SK-N-SH (cell line): ENCODE data around the gene SBF2. TPM values are rescaled to one million over a fixed set of nuclear protein-coding genes. Genes with fewer than 3 reads are reported as not detected.

Experiments
- CTCF ChIA-PET: fragments of 300-600, 350-600 bp; formaldehyde crosslinking; extraction: SDS; loops from one replicate; lab custom pipeline; 2021; lab: Yijun Ruan, JAX
- POLR2A ChIA-PET: fragments of 350-600 bp; sonication (Branson Sonifier 250); formaldehyde crosslinking; extraction: SDS; loops from one replicate; lab custom pipeline; 2020; ENCODE audit warnings: antibody characterized with exemption, inconsistent platforms; lab: Yijun Ruan, JAX
- DNase-seq: peaks from one replicate; pipeline ENCODE4 v3.0.0; 2012
- H2AFZ ChIP-seq: fragments of 200-600 bp; sonication (generic); 2 replicates; pipeline ENCODE4 v1.8.1; 2016; ENCODE audit warnings: antibody characterized with exemption, mild to moderate bottlenecking, low read depth
- H3F3A ChIP-seq: fragments of 200-600 bp; sonication (generic); replicated peaks from 2 replicates; pipeline ENCODE3; 2016; ENCODE audit warnings: antibody characterized with exemption, mild to moderate bottlenecking; ENCODE audit not compliant: insufficient read depth
- H3K27ac ChIP-seq, 2 experiments: fragments of 200-500 bp in 1 of 2; fragments of 200-600 bp in 1 of 2; sonication (Bioruptor generic) in 1 of 2; sonication (generic), shearing (Covaris generic) in 1 of 2; 2 replicates each; pipeline versions ENCODE4 v1.5.1 to v1.6.1; 2014 to 2016; ENCODE audit warnings: low read depth in 2 of 2, inconsistent platforms in 1 of 2, low read length in 1 of 2, mild to moderate bottlenecking in 1 of 2, mixed read lengths in 1 of 2
- H3K27me3 ChIP-seq: fragments of 200-600 bp; sonication (generic), shearing (Covaris generic); 2 replicates; pipeline ENCODE4 v1.6.1; 2016; ENCODE audit warnings: mixed run types; ENCODE audit not compliant: insufficient read depth
- H3K36me3 ChIP-seq, 2 experiments: fragments of 200-500 bp in 1 of 2; fragments of 200-600 bp in 1 of 2; sonication (Bioruptor generic) in 1 of 2; sonication (generic) in 1 of 2; replicated peaks in 1 of 2; 2 replicates each; pipeline versions ENCODE3 to v1.5.1; 2014 to 2016; ENCODE audit warnings: low read length in 1 of 2, mild to moderate bottlenecking in 1 of 2; ENCODE audit not compliant: insufficient read depth in 2 of 2, control insufficient read depth in 1 of 2
- H3K4me1 ChIP-seq, 2 experiments: fragments of 200-500 bp in 1 of 2; fragments of 200-600 bp in 1 of 2; sonication (Bioruptor generic) in 1 of 2; sonication (generic), shearing (Covaris generic) in 1 of 2; 2 replicates each; pipeline versions ENCODE4 v1.5.1 to v1.6.1; 2014 to 2016; ENCODE audit warnings: low read depth in 1 of 2, low read length in 1 of 2, mixed run types in 1 of 2; ENCODE audit not compliant: insufficient read depth in 2 of 2, control insufficient read depth in 1 of 2
- H3K4me2 ChIP-seq: fragments of 200-600 bp; sonication (generic), shearing (Covaris generic); 2 replicates; pipeline ENCODE4 v1.6.1; 2017; ENCODE audit warnings: mixed run types
- H3K4me3 ChIP-seq, 2 experiments: fragments of 200-500 bp in 1 of 2; fragments of 200-600 bp in 1 of 2; sonication (Bioruptor generic) in 1 of 2; sonication (generic), shearing (Covaris generic) in 1 of 2; 2 replicates each; pipeline versions ENCODE4 v1.5.1 to v1.8.1; 2014 to 2016; ENCODE audit warnings: low read depth in 2 of 2, inconsistent platforms in 1 of 2, low read length in 1 of 2, mild to moderate bottlenecking in 1 of 2, mixed read lengths in 1 of 2, moderate library complexity in 1 of 2
- H3K79me2 ChIP-seq: fragments of 200-600 bp; sonication (generic); 2 replicates; pipeline ENCODE4 v1.8.1; 2017; ENCODE audit warnings: mild to moderate bottlenecking; ENCODE audit not compliant: insufficient read depth
- H3K9ac ChIP-seq: fragments of 200-600 bp; sonication (generic); 2 replicates; pipeline ENCODE4 v1.6.1; 2017; ENCODE audit warnings: mixed run types
- H3K9me2 ChIP-seq: fragments of 200-600 bp; sonication (generic); 2 replicates; pipeline ENCODE4 v1.6.1; 2017; ENCODE audit warnings: mixed run types
- H3K9me3 ChIP-seq: fragments of 200-600 bp; sonication (generic); 2 replicates; pipeline ENCODE4 v1.6.1; 2017; ENCODE audit warnings: mixed run types, mild to moderate bottlenecking, moderate library complexity
- H4K20me1 ChIP-seq: fragments of 200-600 bp; sonication (generic); 2 replicates; pipeline ENCODE4 v1.6.1; 2017; ENCODE audit warnings: mild to moderate bottlenecking, mixed run types; ENCODE audit not compliant: insufficient read depth
- CHD2 ChIP-seq: fragments of 150-350 bp; IDR thresholded peaks from 2 replicates; pipeline ENCODE4 v1.6.1; 2018; ENCODE audit warnings: low read length; ENCODE audit not compliant: partially characterized antibody
- EP300 ChIP-seq, 2 experiments: IDR thresholded peaks; 2 replicates each; pipeline versions ENCODE4 v1.4.0 to v1.6.1; 2012; ENCODE audit warnings: borderline replicate concordance in 1 of 2, low read depth in 1 of 2, low read length in 1 of 2
- FOSL2 ChIP-seq: IDR thresholded peaks from 2 replicates; pipeline ENCODE4 v1.4.0; 2012; ENCODE audit warnings: low read depth, mild to moderate bottlenecking, moderate library complexity, borderline replicate concordance
- JUND ChIP-seq: IDR thresholded peaks from 2 replicates; pipeline ENCODE4 v1.4.0; 2012
- MEF2A ChIP-seq: IDR thresholded peaks from 2 replicates; pipeline ENCODE4 v1.4.0; 2012; ENCODE audit warnings: low read depth, borderline replicate concordance
- MXI1 ChIP-seq: IDR thresholded peaks from 2 replicates; pipeline ENCODE4 v1.6.1; 2012; ENCODE audit warnings: mild to moderate bottlenecking, low read depth, low read length, improper control_type of control experiment
- NRF1 ChIP-seq: IDR thresholded peaks from 2 replicates; pipeline ENCODE4 v1.6.1; 2012; ENCODE audit warnings: low read depth, mild to moderate bottlenecking, low read length
- POLR2AphosphoS5 ChIP-seq: IDR thresholded peaks from 2 replicates; pipeline ENCODE4 v1.6.1; 2012; ENCODE audit warnings: low read depth, low read length
- RAD21 ChIP-seq: IDR thresholded peaks from 2 replicates; pipeline ENCODE4 v1.6.1; 2012; ENCODE audit warnings: mild to moderate bottlenecking, low read length
- RFX5 ChIP-seq: IDR thresholded peaks from 2 replicates; pipeline ENCODE4 v1.6.1; 2012; ENCODE audit warnings: mild to moderate bottlenecking, improper control_type of control experiment, low read length
- SIN3A ChIP-seq: IDR thresholded peaks from 2 replicates; pipeline ENCODE4 v1.6.1; 2012; ENCODE audit warnings: low read depth, mild to moderate bottlenecking, low read length, moderate library complexity, borderline replicate concordance
- SMC3 ChIP-seq: IDR thresholded peaks from 2 replicates; pipeline ENCODE4 v1.6.1; 2012; ENCODE audit warnings: low read depth, low read length, improper control_type of control experiment
- TEAD4 ChIP-seq: IDR thresholded peaks from 2 replicates; pipeline ENCODE4 v1.4.0; 2012; ENCODE audit warnings: mild to moderate bottlenecking, borderline replicate concordance; ENCODE audit not compliant: insufficient read depth
- WGBS: methylation state at CpG from one replicate; pipeline ENCODE4 v1.1.6; 2017; ENCODE audit warnings: low lambda C conversion rate; 5-methylcytosine and 5-hydroxymethylcytosine counted together
- polyA plus RNA-seq, 3 experiments: library from polyadenylated mRNA; depleted of rRNA; stranded (reverse); fragments of >200 nt; gene quantifications; 2 replicates each; pipeline ENCODE4 v1.2.3, GENCODE V29; 2012
- TF ChIP-seq, protein P1 (sequence below): IDR thresholded peaks from 2 replicates; pipeline ENCODE4 v1.4.0; 2012; ENCODE audit warnings: low read depth, borderline replicate concordance
- TF ChIP-seq, protein P2 (sequence below): fragments of 200-600 bp; sonication (generic); IDR thresholded peaks from 2 replicates; pipeline ENCODE4 v1.6.1; 2017; ENCODE audit warnings: antibody characterized with exemption, mild to moderate bottlenecking, moderate library complexity
- TF ChIP-seq, protein P3 (sequence below): IDR thresholded peaks from 2 replicates; pipeline ENCODE4 v1.4.0; 2012; ENCODE audit warnings: low read depth, borderline replicate concordance
- TF ChIP-seq, protein P4 (sequence below): IDR thresholded peaks from 2 replicates; pipeline ENCODE4 v1.6.1; 2012; ENCODE audit warnings: mild to moderate bottlenecking, low read depth, low read length, moderate library complexity

SBF2 gene
- polyA plus RNA-seq, 1 of the 3 experiments (the other 2 are of a cell fraction) = 23.0 TPM

DNA sequence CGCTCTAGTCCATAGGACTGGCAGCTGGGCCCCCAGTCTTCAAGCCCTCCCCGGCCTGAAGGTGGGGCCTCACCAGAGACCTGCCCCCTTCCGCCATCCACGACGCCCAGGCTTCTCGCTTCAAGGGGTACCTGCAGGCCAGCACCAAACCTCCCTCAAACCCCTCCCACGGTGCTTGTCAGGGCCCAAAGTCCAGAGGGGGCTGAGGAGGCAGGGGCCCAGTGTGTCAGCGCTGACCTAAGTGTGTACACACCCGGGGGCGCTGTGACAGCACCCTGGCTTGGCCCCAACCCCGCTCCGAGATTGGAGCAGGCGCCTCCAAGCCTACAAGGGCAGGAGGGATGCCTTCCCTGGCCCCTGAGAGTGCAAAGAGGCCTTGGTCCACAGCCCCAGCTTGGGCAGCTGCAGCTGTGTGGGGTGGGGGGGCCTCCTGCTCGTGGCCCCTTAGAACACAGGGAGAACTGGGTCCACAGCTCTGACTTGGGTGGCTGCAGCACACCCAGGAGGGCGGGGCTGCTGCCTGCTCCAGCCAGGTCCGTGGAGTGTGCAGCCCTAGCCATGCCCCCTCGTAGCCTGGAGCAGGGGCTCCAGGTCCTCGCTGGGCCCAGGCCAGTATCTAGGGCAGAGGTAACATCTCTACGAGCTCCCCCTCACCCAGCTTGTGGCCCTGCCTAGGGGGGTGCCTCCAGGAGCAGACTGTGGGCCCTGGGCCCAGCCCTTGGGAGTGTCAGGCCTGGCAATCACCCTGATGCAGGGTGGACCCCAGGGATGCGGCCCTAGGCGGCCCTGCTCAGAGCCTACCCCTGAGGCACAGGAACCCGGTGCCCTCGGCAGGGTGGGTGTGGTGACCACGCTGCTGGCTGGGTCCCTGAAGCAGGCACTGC is 4.9 kb downstream of the SBF2 start:
- POLR2A ChIA-PET = interaction anchor here (1.1 to 1.2 kb wide), 2 partner anchors 11 to 15 kb away, joined by 3 read pairs; partner anchors contain the start of gene ADM
- Histone ChIP-seq H3K36me3 (peaks cover 0 to 3% of the 10 kb centered on the region in 2 experiments), H2AFZ (no peak overlapping the region), H3K9me3 (no peaks in the 10 kb centered on the region), H3K9me2 (no peaks in the 10 kb centered on the region)
- TF ChIP-seq MXI1 = no peak
- TF ChIP-seq, protein P1, sequence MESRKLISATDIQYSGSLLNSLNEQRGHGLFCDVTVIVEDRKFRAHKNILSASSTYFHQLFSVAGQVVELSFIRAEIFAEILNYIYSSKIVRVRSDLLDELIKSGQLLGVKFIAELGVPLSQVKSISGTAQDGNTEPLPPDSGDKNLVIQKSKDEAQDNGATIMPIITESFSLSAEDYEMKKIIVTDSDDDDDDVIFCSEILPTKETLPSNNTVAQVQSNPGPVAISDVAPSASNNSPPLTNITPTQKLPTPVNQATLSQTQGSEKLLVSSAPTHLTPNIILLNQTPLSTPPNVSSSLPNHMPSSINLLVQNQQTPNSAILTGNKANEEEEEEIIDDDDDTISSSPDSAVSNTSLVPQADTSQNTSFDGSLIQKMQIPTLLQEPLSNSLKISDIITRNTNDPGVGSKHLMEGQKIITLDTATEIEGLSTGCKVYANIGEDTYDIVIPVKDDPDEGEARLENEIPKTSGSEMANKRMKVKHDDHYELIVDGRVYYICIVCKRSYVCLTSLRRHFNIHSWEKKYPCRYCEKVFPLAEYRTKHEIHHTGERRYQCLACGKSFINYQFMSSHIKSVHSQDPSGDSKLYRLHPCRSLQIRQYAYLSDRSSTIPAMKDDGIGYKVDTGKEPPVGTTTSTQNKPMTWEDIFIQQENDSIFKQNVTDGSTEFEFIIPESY = no peak
- no peak for TF ChIP-seq SMC3
- no peak for TF ChIP-seq RFX5
- TF ChIP-seq, protein P2, sequence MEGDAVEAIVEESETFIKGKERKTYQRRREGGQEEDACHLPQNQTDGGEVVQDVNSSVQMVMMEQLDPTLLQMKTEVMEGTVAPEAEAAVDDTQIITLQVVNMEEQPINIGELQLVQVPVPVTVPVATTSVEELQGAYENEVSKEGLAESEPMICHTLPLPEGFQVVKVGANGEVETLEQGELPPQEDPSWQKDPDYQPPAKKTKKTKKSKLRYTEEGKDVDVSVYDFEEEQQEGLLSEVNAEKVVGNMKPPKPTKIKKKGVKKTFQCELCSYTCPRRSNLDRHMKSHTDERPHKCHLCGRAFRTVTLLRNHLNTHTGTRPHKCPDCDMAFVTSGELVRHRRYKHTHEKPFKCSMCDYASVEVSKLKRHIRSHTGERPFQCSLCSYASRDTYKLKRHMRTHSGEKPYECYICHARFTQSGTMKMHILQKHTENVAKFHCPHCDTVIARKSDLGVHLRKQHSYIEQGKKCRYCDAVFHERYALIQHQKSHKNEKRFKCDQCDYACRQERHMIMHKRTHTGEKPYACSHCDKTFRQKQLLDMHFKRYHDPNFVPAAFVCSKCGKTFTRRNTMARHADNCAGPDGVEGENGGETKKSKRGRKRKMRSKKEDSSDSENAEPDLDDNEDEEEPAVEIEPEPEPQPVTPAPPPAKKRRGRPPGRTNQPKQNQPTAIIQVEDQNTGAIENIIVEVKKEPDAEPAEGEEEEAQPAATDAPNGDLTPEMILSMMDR = no peak
- TF ChIP-seq, protein P3, sequence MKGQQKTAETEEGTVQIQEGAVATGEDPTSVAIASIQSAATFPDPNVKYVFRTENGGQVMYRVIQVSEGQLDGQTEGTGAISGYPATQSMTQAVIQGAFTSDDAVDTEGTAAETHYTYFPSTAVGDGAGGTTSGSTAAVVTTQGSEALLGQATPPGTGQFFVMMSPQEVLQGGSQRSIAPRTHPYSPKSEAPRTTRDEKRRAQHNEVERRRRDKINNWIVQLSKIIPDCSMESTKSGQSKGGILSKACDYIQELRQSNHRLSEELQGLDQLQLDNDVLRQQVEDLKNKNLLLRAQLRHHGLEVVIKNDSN = no peak
- no peak for TF ChIP-seq POLR2AphosphoS5
- no peak for TF ChIP-seq EP300 (IDR thresholded peaks at IDR 0.05; ENCODE audit: borderline replicate concordance in 1 of 2, low read depth in 1 of 2, low read length in 1 of 2)
- TF ChIP-seq TEAD4 = no peak
- TF ChIP-seq, protein P4, sequence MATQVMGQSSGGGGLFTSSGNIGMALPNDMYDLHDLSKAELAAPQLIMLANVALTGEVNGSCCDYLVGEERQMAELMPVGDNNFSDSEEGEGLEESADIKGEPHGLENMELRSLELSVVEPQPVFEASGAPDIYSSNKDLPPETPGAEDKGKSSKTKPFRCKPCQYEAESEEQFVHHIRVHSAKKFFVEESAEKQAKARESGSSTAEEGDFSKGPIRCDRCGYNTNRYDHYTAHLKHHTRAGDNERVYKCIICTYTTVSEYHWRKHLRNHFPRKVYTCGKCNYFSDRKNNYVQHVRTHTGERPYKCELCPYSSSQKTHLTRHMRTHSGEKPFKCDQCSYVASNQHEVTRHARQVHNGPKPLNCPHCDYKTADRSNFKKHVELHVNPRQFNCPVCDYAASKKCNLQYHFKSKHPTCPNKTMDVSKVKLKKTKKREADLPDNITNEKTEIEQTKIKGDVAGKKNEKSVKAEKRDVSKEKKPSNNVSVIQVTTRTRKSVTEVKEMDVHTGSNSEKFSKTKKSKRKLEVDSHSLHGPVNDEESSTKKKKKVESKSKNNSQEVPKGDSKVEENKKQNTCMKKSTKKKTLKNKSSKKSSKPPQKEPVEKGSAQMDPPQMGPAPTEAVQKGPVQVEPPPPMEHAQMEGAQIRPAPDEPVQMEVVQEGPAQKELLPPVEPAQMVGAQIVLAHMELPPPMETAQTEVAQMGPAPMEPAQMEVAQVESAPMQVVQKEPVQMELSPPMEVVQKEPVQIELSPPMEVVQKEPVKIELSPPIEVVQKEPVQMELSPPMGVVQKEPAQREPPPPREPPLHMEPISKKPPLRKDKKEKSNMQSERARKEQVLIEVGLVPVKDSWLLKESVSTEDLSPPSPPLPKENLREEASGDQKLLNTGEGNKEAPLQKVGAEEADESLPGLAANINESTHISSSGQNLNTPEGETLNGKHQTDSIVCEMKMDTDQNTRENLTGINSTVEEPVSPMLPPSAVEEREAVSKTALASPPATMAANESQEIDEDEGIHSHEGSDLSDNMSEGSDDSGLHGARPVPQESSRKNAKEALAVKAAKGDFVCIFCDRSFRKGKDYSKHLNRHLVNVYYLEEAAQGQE = no peak
- TF ChIP-seq JUND = no peak
- no peak for TF ChIP-seq MEF2A
- TF ChIP-seq FOSL2 = no peak
- TF ChIP-seq NRF1 = no peak
- TF ChIP-seq RAD21 = no peak
- TF ChIP-seq CHD2 = no peak
- TF ChIP-seq SIN3A = no peak
- TF ChIP-seq, all 33 proteins: peak for 0
- H3F3A ChIP-seq = peaks cover 5% of the 10 kb centered on the region
- WGBS = 98% methylated on average over 9 of the region's 24 CpGs
- peaks cover 52% of the 10 kb centered on the region for H4K20me1 ChIP-seq
- CTCF ChIA-PET = interaction anchor here (1.3 kb wide), 1 partner anchor 15 kb away, joined by 4 read pairs; the partner anchor contains the start of gene ADM
- no peak overlapping the region for H3K27ac ChIP-seq
- H3K4me3 ChIP-seq = no peak overlapping the region
- no peak overlapping the region for H3K4me2 ChIP-seq
- DNase-seq = no peak
- no peaks in the 10 kb centered on the region for H3K27me3 ChIP-seq
- no peak overlapping the region for H3K9ac ChIP-seq
- peaks cover 5 to 13% of the 10 kb centered on the region in 2 experiments for H3K4me1 ChIP-seq
- H3K79me2 ChIP-seq = peaks cover 95% of the 10 kb centered on the region
